BLaER1 treated with 17β-estradiol and CSF1 and Interleukin-3, amounts not matched to agents 10 nM and 100 nM (cell line): ENCODE measurements around the gene FGF11.

Experiments
- H3K27ac ChIP-seq, 11 experiments: shearing (Covaris generic); formaldehyde crosslinking; 2 replicates each; pipeline ENCODE4 v1.8.1; 2022
- H3K27me3 ChIP-seq, 11 experiments: shearing (Covaris generic); formaldehyde crosslinking; 2 replicates each; pipeline ENCODE4 v1.8.1; 2022
- H3K36me3 ChIP-seq, 11 experiments: shearing (Covaris generic); formaldehyde crosslinking; 2 replicates each; pipeline ENCODE4 v1.8.1; 2022
- H3K4me1 ChIP-seq, 10 experiments: shearing (Covaris generic); formaldehyde crosslinking; 2 replicates each; pipeline ENCODE4 v1.8.1; 2022
- H3K4me2 ChIP-seq, 11 experiments: shearing (Covaris generic); formaldehyde crosslinking; 2 replicates each; pipeline ENCODE4 v1.8.1; 2022
- H3K4me3 ChIP-seq, 10 experiments: shearing (Covaris generic); formaldehyde crosslinking; 2 replicates each; pipeline ENCODE4 v1.8.1; 2022
- H3K9ac ChIP-seq, 11 experiments: shearing (Covaris generic); formaldehyde crosslinking; 2 replicates each; pipeline ENCODE4 v1.8.1; 2022
- H3K9me3 ChIP-seq, 11 experiments: shearing (Covaris generic); formaldehyde crosslinking; replicated peaks in 1 of 11; 2 replicates each; pipeline ENCODE4 v1.8.1; 2022
- H4K20me1 ChIP-seq, 11 experiments: shearing (Covaris generic); formaldehyde crosslinking; 2 replicates each; pipeline ENCODE4 v1.8.1; 2022
- Cebpa-rat ChIP-seq, 11 experiments: shearing (Covaris generic); IDR thresholded peaks; 2 replicates each; pipeline ENCODE4 v1.8.1; 2022

Gene FGF11

DNA sequence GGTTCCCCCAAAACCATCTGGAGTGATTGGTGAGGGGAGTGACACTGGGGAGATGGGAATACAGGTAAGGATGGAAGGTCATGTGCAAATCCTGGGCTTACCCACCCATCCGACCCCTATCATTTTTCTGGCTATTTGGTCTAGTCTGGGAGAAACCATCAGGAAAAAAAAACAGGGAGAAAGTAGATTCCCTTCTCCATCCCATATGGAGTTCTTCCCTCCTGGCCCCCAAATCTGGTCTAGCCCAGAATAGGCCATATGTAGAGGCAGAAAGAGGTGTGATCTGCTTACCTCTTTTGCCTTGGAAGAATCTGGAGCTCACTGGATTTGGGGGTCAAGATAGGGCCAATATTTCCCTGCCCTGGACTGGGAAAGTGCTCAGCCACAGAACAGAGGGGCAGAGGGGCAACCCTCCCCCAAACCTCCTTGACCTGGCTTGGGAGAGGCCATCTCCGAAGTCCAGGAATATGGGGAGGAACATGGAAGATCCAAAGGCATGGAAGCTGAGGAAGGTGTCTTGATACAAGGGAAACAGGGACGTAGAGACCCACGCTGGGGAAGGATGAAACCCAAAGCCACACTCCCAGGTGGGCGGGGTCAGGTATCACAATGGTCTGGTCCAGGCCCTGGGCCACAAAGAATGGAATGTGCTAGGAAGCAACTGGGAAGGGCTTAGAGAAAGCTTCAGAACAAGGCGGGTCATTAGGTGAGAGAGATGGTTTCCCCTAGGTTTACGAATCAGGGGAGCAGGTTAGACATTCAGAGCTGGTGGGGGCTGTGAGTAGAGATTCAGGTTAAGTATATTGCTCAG is 21.7 kb downstream of the FGF11 start:
- H3K4me2 ChIP-seq = peak overlapping the region in 6 of 11 experiments; percentile 10 to 52 (median 36); a peak in 7 of 22 replicates

DNA sequence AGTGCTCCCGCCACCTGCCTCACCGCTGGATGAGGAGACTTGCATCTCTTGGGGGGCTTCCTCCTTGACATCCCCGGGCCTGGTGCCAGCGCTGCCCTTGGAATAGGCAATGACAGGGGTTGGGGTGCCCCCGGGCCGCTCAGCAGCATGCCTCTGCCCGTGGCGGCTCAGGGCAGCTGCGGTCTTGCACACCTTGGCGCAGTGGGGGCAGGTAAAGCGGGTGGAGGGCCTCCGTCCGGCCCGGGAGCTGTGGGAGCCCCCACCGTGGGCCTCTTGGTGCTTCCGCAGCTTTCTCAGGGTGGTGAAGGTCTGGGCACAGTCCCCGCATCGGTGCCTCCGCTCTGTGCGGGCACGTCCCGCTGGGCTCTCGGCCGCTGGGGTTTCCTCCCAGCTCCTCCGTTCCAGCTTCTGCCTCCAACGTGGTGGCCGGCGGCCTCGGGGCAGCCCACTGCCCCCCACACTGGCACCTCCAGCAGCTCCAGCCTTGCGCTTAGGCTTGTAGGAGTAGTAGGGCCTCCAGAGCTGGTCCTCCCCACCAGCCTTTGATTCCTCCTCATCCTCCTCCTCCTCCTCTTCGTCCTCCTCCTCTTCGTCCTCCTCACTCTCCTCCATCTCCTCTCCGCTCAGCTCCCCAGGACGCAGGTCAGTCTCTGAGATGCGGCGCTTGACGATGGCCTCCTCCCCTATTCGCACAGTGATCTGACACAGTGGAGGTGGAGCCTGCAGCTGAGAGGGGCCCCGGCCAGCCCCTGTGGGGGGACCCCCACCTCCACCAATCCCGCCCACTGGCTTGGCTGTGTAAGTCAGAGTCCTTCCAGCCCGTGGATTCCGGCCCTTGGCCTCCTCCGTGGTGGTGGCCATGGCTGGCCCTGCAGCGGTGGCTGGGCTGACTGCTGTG is 23.4 kb downstream of the FGF11 start:
- no peak overlapping the region for H3K27ac ChIP-seq
- H3K9ac ChIP-seq = no peak overlapping the region
- H4K20me1 ChIP-seq = peaks cover 0 to 13% (median 0%) of the 10 kb centered on the region in 11 experiments; a peak in 6 of 22 replicates
- peaks cover 14 to 34% (median 26%) of the 10 kb centered on the region in 10 experiments for H3K4me1 ChIP-seq
- H3K36me3 ChIP-seq = peaks cover 42 to 75% (median 54%) of the 10 kb centered on the region in 11 experiments
- H3K4me3 ChIP-seq = no peak overlapping the region
- no peaks in the 10 kb centered on the region for H3K27me3 ChIP-seq
- no peaks in the 10 kb centered on the region for H3K9me3 ChIP-seq
- no peak overlapping the region for H3K4me2 ChIP-seq
- no peak for TF ChIP-seq Cebpa-rat (IDR thresholded peaks at IDR 0.05)

More for the DNA sequence above, 21.7 kb downstream of the FGF11 start:
- H4K20me1 ChIP-seq = no peaks in the 10 kb centered on the region; a peak in 2 of 22 replicates
- H3K36me3 ChIP-seq = peaks cover 33 to 58% (median 43%) of the 10 kb centered on the region in 11 experiments
- peak overlapping the region in 7 of 11 experiments; percentile 37 to 66 (median 49); a peak in 10 of 22 replicates for H3K27ac ChIP-seq
- TF ChIP-seq Cebpa-rat (IDR thresholded peaks at IDR 0.05) = no peak
- no peak overlapping the region for H3K4me3 ChIP-seq
- no peaks in the 10 kb centered on the region for H3K9me3 ChIP-seq
- no peaks in the 10 kb centered on the region for H3K27me3 ChIP-seq
- no peak overlapping the region for H3K9ac ChIP-seq
- H3K4me1 ChIP-seq = peaks cover 12 to 29% (median 21%) of the 10 kb centered on the region in 10 experiments

DNA sequence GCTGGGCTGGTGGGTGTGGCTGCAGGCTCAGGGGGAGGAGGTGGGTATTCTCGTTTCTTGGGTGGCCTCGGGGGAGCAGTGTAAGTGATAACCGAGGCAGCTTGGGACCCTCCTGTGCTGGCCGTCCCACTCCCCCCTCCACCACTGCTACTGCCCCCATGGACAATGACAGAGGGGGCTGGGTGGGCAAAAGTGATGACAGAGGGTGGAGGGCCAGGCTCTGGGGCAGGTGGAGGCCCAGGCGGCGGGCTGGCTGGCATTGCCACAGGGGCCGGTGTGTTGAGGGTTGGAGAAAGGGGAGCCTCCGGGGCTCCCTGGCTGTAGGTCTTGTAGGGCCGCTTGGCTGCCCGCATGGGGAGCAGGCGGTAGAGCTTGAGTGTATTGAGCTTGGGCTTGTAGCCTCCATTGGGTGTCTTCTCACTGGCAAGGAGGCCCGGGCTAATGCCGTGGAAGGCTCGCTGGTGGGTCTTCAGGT is 24.1 kb downstream of the FGF11 start:
- Histone ChIP-seq H3K9me3 (no peaks in the 10 kb centered on the region), H4K20me1 (peaks cover 0 to 19% (median 0%) of the 10 kb centered on the region in 11 experiments; a peak in 6 of 22 replicates), H3K27me3 (no peaks in the 10 kb centered on the region), H3K27ac (no peak overlapping the region), H3K36me3 (peaks cover 42 to 74% (median 54%) of the 10 kb centered on the region in 11 experiments), H3K9ac (no peak overlapping the region), H3K4me1 (peaks cover 19 to 41% (median 31%) of the 10 kb centered on the region in 10 experiments), H3K4me3 (no peak overlapping the region), H3K4me2 (no peak overlapping the region)
- no peak for TF ChIP-seq Cebpa-rat (IDR thresholded peaks at IDR 0.05)

DNA sequence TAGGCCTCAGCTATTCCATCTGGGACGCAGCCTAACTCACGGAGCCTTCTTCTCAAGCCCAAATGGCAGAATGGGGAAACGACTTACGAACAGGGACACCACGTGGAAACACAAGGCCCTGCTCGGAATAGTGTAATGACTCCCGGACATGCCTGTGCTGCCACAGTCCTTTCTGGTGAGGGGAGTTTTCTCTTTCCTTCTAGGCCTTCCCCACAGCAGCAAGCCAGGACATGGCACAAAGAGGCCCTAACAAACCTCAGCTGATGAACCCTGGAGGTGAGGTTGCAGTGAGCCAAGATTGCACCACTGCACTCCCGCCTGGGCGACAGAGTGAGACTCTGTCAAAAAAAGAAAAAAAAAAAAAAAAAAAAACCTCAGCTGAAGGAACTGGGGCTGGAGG is 24.8 kb downstream of the FGF11 start:
- H3K27me3 ChIP-seq = no peaks in the 10 kb centered on the region
- peaks cover 42 to 68% (median 57%) of the 10 kb centered on the region in 11 experiments for H3K36me3 ChIP-seq
- H3K4me3 ChIP-seq = no peak overlapping the region
- 0 out of 22 replicates have a peak overlapping the region, but pooled peaks of 1 of the 11 experiments have one; percentile 9 for H3K27ac ChIP-seq
- H3K9ac ChIP-seq = no peak overlapping the region
- no peak for TF ChIP-seq Cebpa-rat (IDR thresholded peaks at IDR 0.05)
- no peaks in the 10 kb centered on the region for H3K9me3 ChIP-seq
- H4K20me1 ChIP-seq = peaks cover 0 to 26% (median 0%) of the 10 kb centered on the region in 11 experiments; a peak in 6 of 22 replicates
- H3K4me1 ChIP-seq = peaks cover 19 to 42% (median 31%) of the 10 kb centered on the region in 10 experiments
- no peak overlapping the region for H3K4me2 ChIP-seq

DNA sequence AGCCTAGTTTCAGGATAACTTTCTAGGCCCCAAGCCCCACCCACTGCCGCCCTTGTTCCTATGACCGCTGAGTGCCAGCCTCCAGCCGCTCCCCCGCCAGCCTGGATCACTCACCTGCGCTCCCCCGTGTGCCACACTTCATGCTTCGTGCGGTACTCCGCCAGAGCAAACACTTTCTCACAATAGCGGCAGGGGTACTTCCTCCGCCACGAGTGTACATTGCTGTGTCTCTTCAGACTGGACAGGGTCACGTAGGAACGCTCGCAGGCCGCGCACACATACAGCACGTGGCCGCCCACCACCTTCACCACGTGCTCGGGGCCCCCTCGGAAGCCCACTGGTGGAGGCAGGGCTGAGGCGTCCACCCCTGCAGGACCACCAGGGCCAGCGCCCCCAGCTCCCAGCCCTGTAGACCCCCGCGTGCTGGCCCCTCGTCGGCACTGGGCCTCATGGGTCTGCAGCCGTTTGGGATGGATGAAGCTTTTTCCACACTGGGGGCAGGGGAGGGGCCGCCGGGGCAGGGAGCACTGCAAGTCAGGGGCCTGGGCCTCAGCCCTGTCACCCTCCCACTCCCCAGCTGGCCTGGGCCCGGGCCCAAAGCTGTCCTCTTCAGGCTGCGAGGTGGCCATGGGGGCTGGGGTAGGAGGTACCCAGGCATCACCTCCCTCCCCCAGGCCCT is 26.4 kb downstream of the FGF11 start:
- peak overlapping the region in 8 of 11 experiments; percentile 13 to 73 (median 66); a peak in 8 of 22 replicates for H3K27ac ChIP-seq

DNA sequence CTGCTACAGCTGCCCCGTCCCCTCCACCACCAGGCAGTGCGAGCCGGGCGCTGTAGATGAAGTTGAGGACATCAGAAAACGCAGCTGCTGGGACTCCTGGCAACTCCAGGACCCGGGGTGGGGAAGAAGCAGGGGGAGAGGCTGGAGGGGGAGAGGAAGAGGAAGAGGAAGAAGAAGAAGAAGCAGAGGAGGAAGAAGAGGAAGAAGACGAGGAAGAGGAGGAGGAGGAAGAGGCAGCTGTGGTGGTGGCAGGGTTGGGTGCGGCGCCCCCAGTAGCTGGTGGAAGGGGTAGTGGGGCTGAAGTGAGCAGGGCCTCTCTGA is 27.0 kb downstream of the FGF11 start:
- peak overlapping the region; percentile 17 to 73 (median 66); a peak in 19 of 22 replicates for H3K27ac ChIP-seq
- TF ChIP-seq Cebpa-rat (IDR thresholded peaks at IDR 0.05) = no peak
- peaks cover 0 to 47% (median 7%) of the 10 kb centered on the region in 11 experiments; a peak in 8 of 22 replicates for H4K20me1 ChIP-seq

More for the DNA sequence above, 26.4 kb downstream of the FGF11 start:
- H3K4me1 ChIP-seq = peaks cover 19 to 35% (median 25%) of the 10 kb centered on the region in 10 experiments
- peaks cover 42 to 72% (median 56%) of the 10 kb centered on the region in 11 experiments for H3K36me3 ChIP-seq
- peaks cover 0 to 41% (median 6%) of the 10 kb centered on the region in 11 experiments; a peak in 7 of 22 replicates for H4K20me1 ChIP-seq
- H3K4me3 ChIP-seq = no peak overlapping the region
- H3K4me2 ChIP-seq = peak overlapping the region in 7 of 11 experiments; percentile 27 to 71 (median 66); a peak in 9 of 22 replicates
- H3K9me3 ChIP-seq = no peaks in the 10 kb centered on the region
- H3K9ac ChIP-seq = peak overlapping the region in 2 of 11 experiments; percentile 1 to 27; a peak in 2 of 22 replicates
- no peaks in the 10 kb centered on the region for H3K27me3 ChIP-seq
- TF ChIP-seq Cebpa-rat (IDR thresholded peaks at IDR 0.05) = no peak

DNA sequence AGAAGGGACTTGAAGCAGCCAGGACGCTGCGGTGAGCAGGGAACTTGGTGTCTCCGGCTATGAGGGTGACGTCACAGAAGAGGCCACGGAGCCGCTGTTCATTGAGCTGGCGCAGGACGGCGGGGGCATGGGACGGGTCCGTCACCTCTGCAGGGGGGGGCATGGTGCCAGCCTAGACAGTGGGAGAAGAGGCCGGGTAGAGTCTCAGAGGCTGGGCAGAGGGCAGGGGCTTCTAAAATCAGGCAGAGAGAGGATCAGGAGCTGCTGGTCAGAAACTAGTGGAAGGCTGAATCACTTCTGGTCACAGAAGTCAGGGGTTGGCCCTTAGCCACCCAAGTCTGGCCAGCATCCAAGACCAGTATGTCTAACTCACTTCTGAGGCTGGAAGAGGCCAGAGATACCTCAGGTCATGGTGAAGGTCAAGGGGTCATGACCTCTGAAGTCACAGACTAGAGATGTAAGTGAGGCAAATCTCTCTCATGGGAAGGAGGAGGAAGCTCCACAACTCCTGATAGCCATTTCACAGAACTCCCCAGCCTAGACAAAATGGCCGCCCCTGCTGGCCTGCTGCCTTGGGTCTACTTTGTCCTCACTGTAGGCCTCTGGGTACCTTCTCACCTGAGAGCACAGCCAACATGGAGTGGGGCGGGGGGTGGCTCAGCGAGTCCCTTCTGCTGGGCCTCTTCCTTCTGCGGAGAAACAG is 27.5 kb downstream of the FGF11 start:
- peak overlapping the region; percentile 17 to 73 (median 66); a peak in 20 of 22 replicates for H3K27ac ChIP-seq
- H3K27me3 ChIP-seq = no peaks in the 10 kb centered on the region
- peaks cover 24 to 36% (median 30%) of the 10 kb centered on the region in 10 experiments for H3K4me1 ChIP-seq
- peaks cover 0 to 52% (median 11%) of the 10 kb centered on the region in 11 experiments; a peak in 11 of 22 replicates for H4K20me1 ChIP-seq
- H3K4me3 ChIP-seq = no peak overlapping the region
- H3K9ac ChIP-seq = peak overlapping the region in 8 of 11 experiments; percentile 1 to 46 (median 28); a peak in 12 of 22 replicates
- H3K36me3 ChIP-seq = peaks cover 35 to 66% (median 47%) of the 10 kb centered on the region in 11 experiments
- no peaks in the 10 kb centered on the region for H3K9me3 ChIP-seq
- no peak for TF ChIP-seq Cebpa-rat (IDR thresholded peaks at IDR 0.05)
- peak overlapping the region; percentile 15 to 71 (median 39); a peak in 20 of 22 replicates for H3K4me2 ChIP-seq

More for the DNA sequence above, 27.0 kb downstream of the FGF11 start:
- Histone ChIP-seq H3K4me3 (no peak overlapping the region), H3K9ac (peak overlapping the region in 5 of 11 experiments; percentile 1 to 46 (median 30); a peak in 6 of 22 replicates), H3K4me2 (peak overlapping the region in 9 of 11 experiments; percentile 27 to 71 (median 48); a peak in 16 of 22 replicates), H3K36me3 (peaks cover 40 to 69% (median 50%) of the 10 kb centered on the region in 11 experiments), H3K9me3 (no peaks in the 10 kb centered on the region), H3K4me1 (peaks cover 19 to 31% (median 25%) of the 10 kb centered on the region in 10 experiments), H3K27me3 (no peaks in the 10 kb centered on the region)
